ENCODE data around the gene NAALADL2.

DNA sequence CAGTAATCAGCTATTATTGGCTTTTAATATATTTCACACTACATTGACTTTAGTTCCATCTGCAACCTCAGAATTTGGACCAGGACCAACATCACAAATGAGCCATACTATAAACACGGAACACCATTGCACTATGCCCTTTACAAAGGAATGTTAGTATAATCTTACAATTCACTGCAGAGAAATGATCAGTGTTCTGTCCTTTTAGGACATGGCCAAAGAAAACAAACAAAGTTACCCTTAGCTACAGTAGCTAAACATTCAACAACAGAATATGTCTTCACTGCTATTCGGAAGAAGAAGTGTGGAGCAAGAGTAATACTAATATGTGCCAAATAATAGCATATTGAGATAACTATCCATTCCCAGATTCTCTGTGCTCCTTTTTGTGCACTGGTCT is 90.4 kb downstream of the NAALADL2 start:
- TF ChIP-seq CTCF (IDR thresholded peaks at IDR 0.05; ENCODE audit: borderline replicate concordance, extremely low read depth, low read length, poor library complexity, severe bottlenecking) = no peak
- TF ChIP-seq EZH2 (IDR thresholded peaks at IDR 0.05; ENCODE audit: borderline replicate concordance, low read depth, low read length, severe bottlenecking) = no peak

Data from DND-41 (cell line).